Duodenal mucosa (tissue), 2 donors: Measurements from ENCODE around the gene ACBD4.

Experiments
- H3K27ac ChIP-seq: one replicate; pipeline ENCODE4 v1.7.0; 2013; ENCODE audit warnings: low read depth, low read length
- H3K27me3 ChIP-seq, 2 donors: one replicate each; pipeline ENCODE4 v1.7.0; 2013; ENCODE audit warnings: low read length in 2 of 2, control low read depth in 1 of 2; ENCODE audit not compliant: insufficient read depth in 2 of 2, control insufficient read depth in 1 of 2
- H3K36me3 ChIP-seq, 2 donors: one replicate each; pipeline ENCODE4 v1.7.0; 2013; ENCODE audit warnings: low read length in 2 of 2, control low read depth in 1 of 2; ENCODE audit not compliant: insufficient read depth in 2 of 2, control insufficient read depth in 1 of 2
- H3K4me1 ChIP-seq, 2 donors: one replicate each; pipeline ENCODE4 v1.7.0; 2013; ENCODE audit warnings: low read length in 2 of 2, control low read depth in 1 of 2; ENCODE audit not compliant: insufficient read depth in 2 of 2, control insufficient read depth in 1 of 2
- H3K4me3 ChIP-seq, 2 donors: one replicate each; pipeline ENCODE4 v1.7.0; 2013; ENCODE audit warnings: low read length in 2 of 2, low read depth in 1 of 2
- H3K9ac ChIP-seq, 2 donors: one replicate each; pipeline ENCODE4 v1.7.0; 2013; ENCODE audit warnings: low read length in 2 of 2, low read depth in 1 of 2
- H3K9me3 ChIP-seq, 2 donors: one replicate each; pipeline ENCODE4 v1.7.0; 2013; ENCODE audit warnings: low read length in 2 of 2, control low read depth in 1 of 2; ENCODE audit not compliant: control insufficient read depth in 1 of 2

Gene ACBD4

DNA sequence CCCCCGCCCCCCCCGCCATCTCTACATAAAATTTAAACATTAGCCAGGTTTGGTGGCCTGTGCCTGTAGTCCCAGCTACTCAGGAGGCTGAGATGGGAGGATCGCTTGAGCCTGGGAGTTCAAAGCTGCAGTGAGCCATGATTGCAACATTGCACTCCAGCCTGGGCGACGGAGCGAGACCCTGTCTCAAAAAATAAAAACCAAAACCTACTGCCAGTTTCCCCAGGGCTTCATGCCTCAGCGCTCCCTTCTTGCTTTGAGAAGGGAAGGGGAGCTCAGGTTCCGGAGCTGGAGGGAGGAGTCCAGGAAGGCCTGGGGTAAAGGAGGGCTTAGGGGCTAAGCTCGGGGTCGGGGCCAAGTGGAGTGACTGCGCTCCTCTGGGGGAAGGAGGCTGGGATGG is 23.6 kb upstream of the ACBD4 start:
- H3K4me3 ChIP-seq: no peak overlapping the region
- H3K27ac ChIP-seq: no peak overlapping the region

DNA sequence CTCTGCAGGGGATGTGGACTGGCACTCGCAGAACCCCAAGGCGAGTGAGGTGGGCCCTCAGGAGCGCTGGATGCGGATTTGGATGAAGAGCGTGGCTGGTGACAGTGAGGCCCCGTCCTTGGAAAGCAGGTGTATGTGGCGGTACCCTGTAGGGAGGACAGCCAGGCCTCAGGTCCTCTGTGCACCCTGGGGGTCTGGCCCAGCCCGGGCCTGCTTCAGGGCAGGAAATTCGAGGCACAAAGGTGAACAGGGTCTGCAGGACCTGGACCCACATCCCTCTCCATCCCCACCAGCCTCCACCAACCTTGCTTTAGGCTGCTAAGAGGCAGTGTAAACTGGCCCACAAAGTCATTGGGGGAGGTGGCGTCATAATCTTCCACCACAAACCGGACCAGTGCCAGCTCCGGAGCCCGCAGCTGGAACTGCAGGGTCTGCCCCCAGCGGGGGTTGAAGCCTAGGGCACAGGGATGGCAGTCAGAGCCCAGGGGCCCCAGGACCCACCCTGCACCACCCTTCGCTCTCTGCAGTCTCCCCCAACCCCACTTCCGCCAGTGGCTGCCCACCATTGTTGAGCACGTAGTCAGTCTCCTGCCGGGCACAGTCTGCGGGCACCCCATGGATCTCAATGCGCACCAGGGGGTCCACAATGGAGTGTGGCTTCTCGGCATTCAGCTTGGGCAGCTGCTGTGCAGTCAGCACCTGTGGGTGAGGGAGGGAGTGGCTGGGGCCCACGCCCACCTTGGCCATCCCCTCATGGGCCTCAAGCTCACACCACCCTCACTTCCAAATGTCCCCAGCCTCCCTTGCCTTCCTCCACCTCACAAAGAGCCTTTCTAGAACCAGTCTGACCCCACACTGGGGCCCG is 22.7 kb upstream of the ACBD4 start:
- no peaks in the 10 kb centered on the region for H3K4me1 ChIP-seq
- peaks cover 0 to 12% of the 10 kb centered on the region in 2 donors for H3K36me3 ChIP-seq
- H3K27ac ChIP-seq: no peak overlapping the region
- H3K27me3 ChIP-seq: no peaks in the 10 kb centered on the region
- H3K9ac ChIP-seq: no peak overlapping the region
- H3K4me3 ChIP-seq: no peak overlapping the region
- no peaks in the 10 kb centered on the region for H3K9me3 ChIP-seq

More for the DNA sequence above, 23.6 kb upstream of the ACBD4 start:
- Histone ChIP-seq H3K9ac (no peak overlapping the region), H3K4me1 (no peaks in the 10 kb centered on the region), H3K27me3 (no peaks in the 10 kb centered on the region), H3K9me3 (no peaks in the 10 kb centered on the region), H3K36me3 (peaks cover 2 to 22% of the 10 kb centered on the region in 2 donors)

DNA sequence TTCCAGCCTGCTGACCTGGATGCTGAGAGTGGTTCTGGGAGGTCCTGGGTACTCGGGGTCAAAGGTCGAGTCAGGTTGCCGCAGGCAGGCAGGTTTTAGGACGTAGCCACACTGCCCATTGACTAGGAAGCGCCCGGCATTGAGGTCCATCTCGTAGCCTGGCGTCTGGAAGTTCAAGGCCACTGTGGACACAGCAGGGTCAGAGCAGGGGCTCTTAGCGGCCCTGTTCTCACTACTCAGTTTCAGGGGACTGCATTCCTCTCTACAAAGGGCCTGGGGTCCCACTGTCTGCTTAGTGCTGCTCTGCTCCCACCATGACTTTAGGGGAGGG is 22.1 kb upstream of the ACBD4 start:
- Histone ChIP-seq H3K27ac (no peak overlapping the region), H3K36me3 (peaks cover 0 to 6% of the 10 kb centered on the region in 2 donors)

DNA sequence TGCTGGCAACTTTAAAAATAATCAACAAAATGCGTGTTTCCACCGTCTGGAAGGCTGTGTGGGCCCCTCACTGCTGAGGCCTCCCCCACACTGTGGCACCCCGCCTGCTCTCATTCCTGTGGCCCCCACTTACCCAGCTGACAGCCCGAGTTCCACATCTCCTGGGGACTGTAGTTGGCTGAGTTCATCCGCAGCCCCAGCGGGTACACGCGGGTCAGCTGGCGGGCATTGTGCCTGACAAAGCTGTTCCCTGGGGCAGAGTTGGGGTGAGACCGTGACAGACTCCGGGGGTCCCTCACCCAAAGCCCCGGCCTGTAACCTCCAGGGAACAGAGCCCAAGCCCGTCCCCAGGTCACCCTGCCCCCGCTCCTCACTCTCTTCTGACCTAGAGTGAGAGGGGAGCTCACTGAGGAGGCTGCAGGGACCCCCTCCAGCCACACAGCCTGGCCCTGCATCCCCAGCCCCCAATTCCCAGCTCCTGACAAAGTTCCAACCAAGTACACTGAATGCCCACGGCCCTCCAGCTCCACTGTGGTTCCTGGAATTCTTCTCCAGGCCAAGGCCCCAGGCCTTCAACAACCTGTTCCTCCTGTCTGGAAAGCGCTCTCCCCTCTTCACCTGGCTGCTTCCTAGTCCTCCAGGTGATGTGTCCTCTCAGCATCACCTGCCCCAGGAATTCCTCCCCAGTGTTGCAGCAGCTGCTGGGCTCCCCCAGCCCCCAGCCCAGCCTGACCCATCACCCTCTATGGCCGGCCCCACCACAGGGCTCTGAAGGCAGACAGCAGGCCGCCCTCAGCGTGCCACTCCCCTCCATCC is 21.2 kb upstream of the ACBD4 start:
- H3K27ac ChIP-seq: no peak overlapping the region
- H3K4me1 ChIP-seq: no peaks in the 10 kb centered on the region
- H3K27me3 ChIP-seq: no peaks in the 10 kb centered on the region
- no peaks in the 10 kb centered on the region for H3K36me3 ChIP-seq
- no peak overlapping the region for H3K9ac ChIP-seq
- no peak overlapping the region for H3K4me3 ChIP-seq
- H3K9me3 ChIP-seq: no peaks in the 10 kb centered on the region

More for the DNA sequence above, 22.1 kb upstream of the ACBD4 start:
- Histone ChIP-seq H3K27me3 (no peaks in the 10 kb centered on the region), H3K4me1 (no peaks in the 10 kb centered on the region), H3K4me3 (no peak overlapping the region), H3K9me3 (no peaks in the 10 kb centered on the region), H3K9ac (no peak overlapping the region)

DNA sequence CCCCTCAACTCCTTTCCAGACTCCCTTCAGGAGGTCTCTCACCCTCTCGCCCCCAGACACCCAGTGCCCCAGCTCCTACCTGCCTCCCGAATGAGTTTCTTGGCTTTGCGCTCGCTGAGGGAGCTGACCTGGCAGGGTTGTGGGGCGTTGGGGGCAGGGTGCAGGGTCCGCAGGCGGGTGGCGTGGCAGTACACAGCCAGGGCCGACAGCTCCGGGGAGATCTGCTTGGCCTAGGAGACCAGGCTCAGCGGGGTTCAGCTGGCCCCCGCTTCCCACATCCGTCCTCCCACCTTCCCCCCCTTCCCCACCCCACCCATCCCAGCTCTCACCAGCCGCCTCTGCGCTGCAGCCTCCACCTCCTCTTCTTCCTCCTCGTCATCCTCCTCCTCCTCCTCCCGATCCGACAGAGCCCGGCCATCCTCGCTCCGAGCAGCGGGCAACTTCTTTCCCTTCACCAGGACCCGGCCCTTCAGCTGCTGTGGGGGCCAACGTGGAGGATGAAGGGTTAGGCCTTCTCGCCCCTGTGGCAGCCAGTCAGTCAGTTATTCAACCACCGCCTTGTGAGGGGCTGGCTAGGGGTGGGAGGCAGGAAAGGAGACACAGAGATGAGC is 20.4 kb upstream of the ACBD4 start:
- H3K4me3 ChIP-seq: no peak overlapping the region
- no peaks in the 10 kb centered on the region for H3K4me1 ChIP-seq
- H3K27ac ChIP-seq: no peak overlapping the region
- H3K27me3 ChIP-seq: no peaks in the 10 kb centered on the region
- H3K9ac ChIP-seq: no peak overlapping the region
- H3K9me3 ChIP-seq: no peaks in the 10 kb centered on the region
- no peaks in the 10 kb centered on the region for H3K36me3 ChIP-seq

DNA sequence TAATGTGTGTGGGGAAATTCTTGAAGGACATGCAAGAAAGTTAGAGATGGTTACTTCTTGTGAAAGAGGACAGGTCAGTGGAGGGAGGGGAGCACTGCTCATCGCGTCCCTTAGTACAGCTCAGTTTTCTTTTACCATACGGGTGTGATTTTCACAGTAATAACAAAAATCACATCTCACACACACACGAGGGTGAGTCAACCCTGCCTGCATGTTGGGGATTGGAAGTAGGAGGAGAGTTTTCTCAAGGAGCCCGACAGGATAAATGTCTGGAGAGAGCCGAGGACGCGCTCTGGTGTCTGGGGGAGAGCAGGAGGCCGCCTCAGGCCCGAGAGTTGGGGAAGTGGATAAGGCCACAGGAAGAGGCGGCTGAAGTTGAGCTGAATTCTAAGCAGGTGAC is 19.6 kb upstream of the ACBD4 start:
- H3K4me1 ChIP-seq: no peaks in the 10 kb centered on the region

DNA sequence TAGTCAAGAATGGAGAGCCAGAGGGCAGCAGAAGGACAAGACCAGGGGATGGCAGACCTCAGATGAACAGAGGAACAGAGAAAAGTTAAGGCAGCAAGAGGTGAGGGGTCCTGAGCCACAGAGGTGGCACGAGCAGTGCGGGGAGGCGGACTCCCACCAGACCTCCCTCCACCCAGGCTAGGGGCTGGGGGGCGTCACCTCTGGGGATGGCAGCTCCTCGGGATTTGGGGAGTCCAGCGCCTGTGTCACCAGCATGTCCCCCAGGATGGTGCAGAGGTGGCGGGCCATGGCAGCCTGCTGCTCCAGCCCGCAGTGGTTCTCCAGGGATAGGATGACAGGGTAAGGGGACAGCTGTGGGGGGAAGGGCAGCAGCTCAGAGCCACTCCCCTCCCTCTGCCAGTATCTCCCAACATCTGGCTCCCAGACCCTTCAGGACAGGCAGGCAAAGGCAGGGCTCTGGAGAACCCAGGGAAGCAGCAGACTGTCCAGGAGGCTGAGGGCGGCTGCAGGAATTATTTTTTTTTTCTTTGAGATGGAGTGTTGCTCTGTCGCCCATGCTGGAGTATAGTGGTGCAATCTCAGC is 19.0 kb upstream of the ACBD4 start:
- no peaks in the 10 kb centered on the region for H3K27me3 ChIP-seq
- no peaks in the 10 kb centered on the region for H3K9me3 ChIP-seq
- H3K4me3 ChIP-seq: no peak overlapping the region
- H3K4me1 ChIP-seq: no peaks in the 10 kb centered on the region
- no peak overlapping the region for H3K27ac ChIP-seq
- H3K9ac ChIP-seq: no peak overlapping the region
- H3K36me3 ChIP-seq: no peaks in the 10 kb centered on the region

More for the DNA sequence above, 19.6 kb upstream of the ACBD4 start:
- H3K27ac ChIP-seq: no peak overlapping the region
- no peaks in the 10 kb centered on the region for H3K27me3 ChIP-seq
- no peak overlapping the region for H3K4me3 ChIP-seq
- no peaks in the 10 kb centered on the region for H3K9me3 ChIP-seq
- H3K36me3 ChIP-seq: no peaks in the 10 kb centered on the region
- H3K9ac ChIP-seq: no peak overlapping the region

DNA sequence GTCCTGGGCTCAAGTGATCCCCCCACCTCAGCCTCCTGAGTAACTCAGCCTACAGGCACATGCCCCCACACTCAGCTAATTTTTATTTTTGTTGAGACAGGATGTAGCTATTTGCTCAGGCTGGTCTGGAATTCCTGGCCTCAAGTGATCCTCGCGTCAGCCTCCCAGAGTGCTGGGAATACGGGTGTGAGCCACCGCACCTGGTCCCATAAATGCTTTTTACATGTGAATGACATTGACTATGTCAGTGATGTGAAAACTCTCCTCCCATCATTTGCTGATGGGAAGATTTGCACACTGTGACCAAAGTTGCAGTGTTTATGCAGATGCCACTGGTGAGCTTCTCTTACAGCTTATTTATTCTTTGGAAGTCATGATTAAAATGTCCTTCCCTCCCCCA is 18.2 kb upstream of the ACBD4 start:
- H3K36me3 ChIP-seq: no peaks in the 10 kb centered on the region
- H3K9me3 ChIP-seq: no peaks in the 10 kb centered on the region
- peaks cover 0 to 1% of the 10 kb centered on the region in 2 donors for H3K4me1 ChIP-seq
- no peak overlapping the region for H3K9ac ChIP-seq
- H3K4me3 ChIP-seq: no peak overlapping the region
- H3K27ac ChIP-seq: no peak overlapping the region
- no peaks in the 10 kb centered on the region for H3K27me3 ChIP-seq

DNA sequence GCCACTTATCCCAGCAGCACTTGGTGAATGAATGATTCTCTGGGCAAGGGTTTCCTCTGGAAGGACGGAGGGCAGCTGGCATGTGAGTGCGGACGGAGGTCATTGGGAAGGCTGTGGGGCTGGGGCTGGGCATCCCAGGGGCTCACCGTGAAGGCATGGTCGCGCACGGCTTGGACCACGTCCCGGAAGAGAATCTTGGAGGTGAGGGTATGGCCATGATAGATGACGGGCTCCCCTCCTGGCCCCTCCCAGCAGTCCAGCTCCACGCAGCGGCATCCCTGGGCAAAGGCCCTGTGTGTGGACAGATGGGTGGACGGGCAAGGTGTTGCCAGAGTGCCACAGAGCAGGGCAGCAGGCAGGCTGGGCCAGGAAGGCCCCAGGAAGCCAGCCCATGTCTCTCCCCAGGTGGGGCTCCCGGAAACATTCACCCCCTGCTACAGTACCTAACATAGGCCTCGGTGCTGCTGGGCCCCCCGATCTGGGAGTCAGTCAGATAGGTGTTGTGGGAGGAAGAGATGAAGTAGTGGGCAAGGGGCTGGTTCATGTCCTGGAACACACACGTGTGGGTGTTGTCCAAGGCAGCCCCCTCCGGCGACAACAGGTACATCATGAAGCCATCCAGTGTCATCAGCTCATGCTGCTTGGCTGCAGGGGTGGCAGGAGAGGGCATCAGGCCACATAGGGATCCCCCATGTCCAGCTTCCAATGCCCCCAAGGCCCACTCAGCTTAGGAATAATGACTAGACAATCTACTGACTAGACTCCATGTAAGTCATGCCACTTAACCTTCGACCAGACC is 17.4 kb upstream of the ACBD4 start:
- Histone ChIP-seq H3K4me1 (peaks cover 7 to 8% of the 10 kb centered on the region in 2 donors), H3K27me3 (no peaks in the 10 kb centered on the region)

More for the DNA sequence above, 17.4 kb upstream of the ACBD4 start:
- Histone ChIP-seq H3K4me3 (no peak overlapping the region), H3K9ac (no peak overlapping the region), H3K27ac (no peak overlapping the region), H3K9me3 (no peaks in the 10 kb centered on the region), H3K36me3 (no peaks in the 10 kb centered on the region)
